Retinal pigment epithelial cell (primary cell): Measurements from ENCODE around the gene TRMT5.

Source experiments
- DNase-seq: peaks from one replicate; pipeline ENCODE4 v3.0.0-alpha.2; 2010; ENCODE audit warnings: low read depth
- H3K4me3 ChIP-seq: 2 replicates; pipeline ENCODE4 v1.5.1; 2011; ENCODE audit warnings: mild to moderate bottlenecking, low read length, control low read depth, moderate library complexity
- CTCF ChIP-seq: conservative IDR thresholded peaks from 2 replicates; pipeline ENCODE4 v1.5.1; 2011; ENCODE audit warnings: low read depth, low read length, control low read depth, inconsistent platforms

The TRMT5 gene

GRCh38 chr14:60965402-60965801, 15.5 kb downstream of the TRMT5 start:
- H3K4me3 ChIP-seq = no peak overlapping the region
- no peak for TF ChIP-seq CTCF
- DNase-seq = no peak

- no peak for TF ChIP-seq CTCF
- H3K4me3 ChIP-seq = no peak overlapping the region
- DNase-seq = no peak
Observed at GRCh38 chr14:60964904-60965303, 16.0 kb downstream of the TRMT5 start.

GRCh38 chr14:60963761-60964160, 17.1 kb downstream of the TRMT5 start:
- no peak for DNase-seq
- no peak for TF ChIP-seq CTCF
- H3K4me3 ChIP-seq = no peak overlapping the region

GRCh38 chr14:60958146-60958545, 22.7 kb downstream of the TRMT5 start:
- DNase-seq = no peak
- no peak overlapping the region for H3K4me3 ChIP-seq
- no peak for TF ChIP-seq CTCF

GRCh38 chr14:60956632-60957031, 24.2 kb downstream of the TRMT5 start:
- DNase-seq = no peak
- no peak overlapping the region for H3K4me3 ChIP-seq
- no peak for TF ChIP-seq CTCF

- no peak for DNase-seq
- TF ChIP-seq CTCF = no peak
- H3K4me3 ChIP-seq = no peak overlapping the region
Observed at GRCh38 chr14:60956202-60956601, 24.7 kb downstream of the TRMT5 start.

GRCh38 chr14:60951776-60952435, 29.0 kb downstream of the TRMT5 start:
- H3K4me3 ChIP-seq = no peak overlapping the region
- TF ChIP-seq CTCF = no peak
- DNase-seq = no peak
